Retinal pigment epithelial cell (primary cell): ENCODE measurements around the gene SIPA1.
"Not testable (repeated sequence)": the region's sequence is repeated elsewhere in the genome, so short reads cannot be mapped to it uniquely, and the experiment has no call there.

Experiments
- DNase-seq: peaks from one replicate; pipeline ENCODE4 v3.0.0-alpha.2; 2010; ENCODE audit warnings: low read depth
- H3K4me3 ChIP-seq: 2 replicates; pipeline ENCODE4 v1.5.1; 2011; ENCODE audit warnings: mild to moderate bottlenecking, low read length, control low read depth, moderate library complexity
- TF ChIP-seq, protein P1 (sequence below): conservative IDR thresholded peaks from 2 replicates; pipeline ENCODE4 v1.5.1; 2011; ENCODE audit warnings: low read depth, low read length, control low read depth, inconsistent platforms

SIPA1 gene

DNA sequence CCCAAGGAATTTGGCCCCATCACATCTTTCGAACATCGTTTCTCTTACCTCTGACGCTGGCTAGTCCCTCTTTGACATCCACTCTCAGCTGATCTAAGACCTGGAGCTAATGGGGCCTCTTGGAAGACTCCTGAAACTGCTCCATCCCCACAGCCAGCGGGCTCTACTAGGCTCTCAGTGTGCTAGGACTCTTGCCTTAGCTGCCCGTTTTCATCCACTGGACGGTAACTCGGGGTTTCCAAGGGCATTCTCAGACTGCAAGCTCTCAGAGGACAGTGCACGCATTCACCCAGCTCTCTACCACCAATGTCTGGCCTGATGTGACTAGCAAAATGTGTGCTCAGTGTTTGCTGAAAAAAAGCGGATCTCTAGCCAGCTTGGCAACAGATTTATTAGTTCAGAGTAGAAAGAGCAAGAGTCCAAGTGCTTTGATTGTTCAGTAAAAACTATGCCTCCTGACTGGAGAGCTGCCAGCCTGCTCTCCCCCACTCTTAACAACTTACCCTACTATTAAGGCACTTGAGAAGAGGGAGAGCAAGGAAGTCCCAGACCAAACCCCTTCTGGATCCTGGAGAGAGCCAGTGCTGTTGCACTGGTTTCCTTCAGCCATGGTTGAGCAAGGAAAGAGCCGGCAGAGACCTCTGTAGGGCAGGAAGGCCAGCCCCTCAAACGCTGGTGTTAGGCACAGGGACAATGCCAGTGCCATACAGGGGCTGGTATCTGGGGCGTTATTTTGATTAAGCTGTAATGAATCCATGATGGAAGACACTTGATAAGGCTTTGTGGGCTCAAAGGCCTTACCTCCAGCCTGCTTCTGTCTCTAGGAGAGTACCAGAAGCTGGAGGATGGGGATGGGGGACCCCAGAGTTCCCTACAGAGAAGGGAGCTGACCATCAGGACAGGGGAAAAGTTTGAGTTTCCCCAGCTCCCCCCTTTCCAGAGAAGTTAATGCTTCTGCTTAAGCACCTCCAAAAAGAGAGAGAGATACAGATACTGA, 15.6 kb downstream of the SIPA1 start:
- peak overlapping the region; percentile 54 for H3K4me3 ChIP-seq
- no peak for DNase-seq
- TF ChIP-seq, protein P1, sequence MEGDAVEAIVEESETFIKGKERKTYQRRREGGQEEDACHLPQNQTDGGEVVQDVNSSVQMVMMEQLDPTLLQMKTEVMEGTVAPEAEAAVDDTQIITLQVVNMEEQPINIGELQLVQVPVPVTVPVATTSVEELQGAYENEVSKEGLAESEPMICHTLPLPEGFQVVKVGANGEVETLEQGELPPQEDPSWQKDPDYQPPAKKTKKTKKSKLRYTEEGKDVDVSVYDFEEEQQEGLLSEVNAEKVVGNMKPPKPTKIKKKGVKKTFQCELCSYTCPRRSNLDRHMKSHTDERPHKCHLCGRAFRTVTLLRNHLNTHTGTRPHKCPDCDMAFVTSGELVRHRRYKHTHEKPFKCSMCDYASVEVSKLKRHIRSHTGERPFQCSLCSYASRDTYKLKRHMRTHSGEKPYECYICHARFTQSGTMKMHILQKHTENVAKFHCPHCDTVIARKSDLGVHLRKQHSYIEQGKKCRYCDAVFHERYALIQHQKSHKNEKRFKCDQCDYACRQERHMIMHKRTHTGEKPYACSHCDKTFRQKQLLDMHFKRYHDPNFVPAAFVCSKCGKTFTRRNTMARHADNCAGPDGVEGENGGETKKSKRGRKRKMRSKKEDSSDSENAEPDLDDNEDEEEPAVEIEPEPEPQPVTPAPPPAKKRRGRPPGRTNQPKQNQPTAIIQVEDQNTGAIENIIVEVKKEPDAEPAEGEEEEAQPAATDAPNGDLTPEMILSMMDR = no peak

DNA sequence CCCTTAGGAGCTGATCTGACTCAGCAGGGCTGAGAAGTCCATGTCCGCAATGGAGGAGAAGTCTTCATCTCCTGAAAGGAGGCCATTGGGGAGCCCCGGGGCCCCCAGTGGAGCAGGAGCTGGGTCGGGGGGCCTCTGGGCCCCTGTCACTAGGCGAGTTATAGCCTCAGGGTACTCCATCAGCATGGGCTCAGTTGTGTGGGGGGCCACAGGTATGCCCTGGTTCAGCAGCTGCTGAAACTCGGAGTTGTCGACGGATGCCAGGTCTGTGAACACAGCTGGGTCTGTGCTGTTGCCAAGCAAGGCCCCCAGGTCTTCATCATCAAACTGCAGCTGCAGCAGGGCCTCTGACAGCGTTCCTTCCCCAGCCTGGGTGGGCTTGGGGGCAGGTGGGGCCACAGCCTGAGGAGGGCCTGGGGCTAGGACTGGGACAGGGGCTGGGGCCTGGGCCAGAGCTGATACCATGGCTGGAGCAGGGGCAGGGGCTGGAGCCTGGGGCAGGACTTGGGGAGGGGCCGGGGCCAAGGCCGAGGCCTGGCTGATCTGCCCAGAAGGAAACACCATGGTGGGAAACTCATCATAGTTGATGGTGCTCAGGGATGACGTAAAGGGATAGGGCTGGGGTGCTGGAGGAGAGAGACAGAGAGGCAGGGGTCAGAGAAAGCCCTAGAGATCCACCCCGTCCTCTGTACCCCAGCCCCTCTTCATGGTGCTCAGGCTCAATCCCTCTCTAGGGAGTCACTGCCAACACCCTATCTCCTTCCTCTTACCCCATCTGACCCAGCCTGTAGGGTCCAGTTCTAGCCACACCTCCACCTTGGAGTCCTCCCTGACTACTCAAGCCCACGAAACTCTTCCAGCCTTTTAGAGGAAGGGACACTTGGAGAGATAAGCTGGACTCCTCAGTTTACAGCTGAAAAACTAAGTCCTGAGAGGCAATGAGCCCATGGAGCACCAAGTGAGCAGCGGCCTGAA, 16.8 kb downstream of the SIPA1 start:
- TF ChIP-seq, protein P1 = no peak
- no peak for DNase-seq
- H3K4me3 ChIP-seq = no peak overlapping the region

DNA sequence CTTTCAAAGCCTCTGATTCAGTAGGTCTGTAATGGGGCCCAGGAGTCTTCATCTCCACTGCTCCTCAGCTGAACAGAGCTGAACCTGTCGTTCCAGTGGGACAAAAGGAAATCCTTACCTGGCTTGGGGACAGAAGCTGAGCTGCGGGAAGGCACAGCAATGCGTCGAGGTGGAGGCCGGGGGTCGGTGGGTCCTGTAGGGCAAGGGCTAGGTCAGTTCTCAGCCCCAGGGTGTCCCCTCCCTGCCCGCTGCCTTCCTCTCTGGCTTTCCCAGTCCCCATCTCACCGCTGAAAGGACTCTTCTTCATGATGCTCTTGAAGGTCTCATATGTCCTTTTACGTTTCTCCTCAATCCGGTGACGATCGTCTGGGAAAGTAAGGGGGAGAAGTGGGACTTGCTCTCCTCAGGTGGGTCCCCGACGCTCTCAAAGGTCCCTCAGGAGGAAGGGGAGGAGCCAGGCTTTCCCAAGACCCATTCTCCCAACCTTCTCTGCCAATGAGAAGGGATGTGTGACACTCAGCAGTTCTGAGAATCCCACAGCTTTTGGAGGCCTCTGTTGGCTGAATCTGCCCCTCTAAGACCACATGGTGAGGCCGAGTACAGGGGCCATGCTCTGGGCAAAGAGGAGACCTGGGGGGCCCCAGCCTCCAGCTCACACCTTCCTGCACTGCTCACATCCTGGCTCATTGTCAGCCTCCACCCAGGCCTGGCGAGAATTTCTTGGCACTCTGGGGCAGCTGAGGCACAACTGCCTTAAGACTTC, 17.9 kb downstream of the SIPA1 start:
- DNase-seq = no peak
- H3K4me3 ChIP-seq = no peak overlapping the region
- TF ChIP-seq, protein P1 = no peak

DNA sequence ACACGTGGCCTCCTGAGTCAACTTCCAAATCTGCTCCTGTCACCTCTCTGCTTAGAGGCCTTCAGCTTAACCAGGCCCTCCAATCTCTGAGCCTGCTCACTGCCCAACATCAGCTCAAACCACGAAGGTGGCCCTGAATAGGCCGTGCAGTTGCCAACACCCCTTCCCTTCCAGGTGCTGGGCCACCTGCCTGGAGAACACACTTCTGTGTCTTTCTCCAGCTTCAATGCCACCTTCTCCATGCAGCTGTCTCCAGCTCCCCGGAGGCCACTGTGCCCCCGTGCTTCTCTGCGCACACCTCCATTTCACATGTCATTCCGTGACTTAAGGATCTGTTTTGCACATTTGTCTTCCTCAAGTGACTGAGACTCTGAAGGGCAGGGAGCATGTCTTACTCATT, 19.5 kb downstream of the SIPA1 start:
- no peak overlapping the region for H3K4me3 ChIP-seq
- TF ChIP-seq, protein P1 = no peak
- DNase-seq = no peak

DNA sequence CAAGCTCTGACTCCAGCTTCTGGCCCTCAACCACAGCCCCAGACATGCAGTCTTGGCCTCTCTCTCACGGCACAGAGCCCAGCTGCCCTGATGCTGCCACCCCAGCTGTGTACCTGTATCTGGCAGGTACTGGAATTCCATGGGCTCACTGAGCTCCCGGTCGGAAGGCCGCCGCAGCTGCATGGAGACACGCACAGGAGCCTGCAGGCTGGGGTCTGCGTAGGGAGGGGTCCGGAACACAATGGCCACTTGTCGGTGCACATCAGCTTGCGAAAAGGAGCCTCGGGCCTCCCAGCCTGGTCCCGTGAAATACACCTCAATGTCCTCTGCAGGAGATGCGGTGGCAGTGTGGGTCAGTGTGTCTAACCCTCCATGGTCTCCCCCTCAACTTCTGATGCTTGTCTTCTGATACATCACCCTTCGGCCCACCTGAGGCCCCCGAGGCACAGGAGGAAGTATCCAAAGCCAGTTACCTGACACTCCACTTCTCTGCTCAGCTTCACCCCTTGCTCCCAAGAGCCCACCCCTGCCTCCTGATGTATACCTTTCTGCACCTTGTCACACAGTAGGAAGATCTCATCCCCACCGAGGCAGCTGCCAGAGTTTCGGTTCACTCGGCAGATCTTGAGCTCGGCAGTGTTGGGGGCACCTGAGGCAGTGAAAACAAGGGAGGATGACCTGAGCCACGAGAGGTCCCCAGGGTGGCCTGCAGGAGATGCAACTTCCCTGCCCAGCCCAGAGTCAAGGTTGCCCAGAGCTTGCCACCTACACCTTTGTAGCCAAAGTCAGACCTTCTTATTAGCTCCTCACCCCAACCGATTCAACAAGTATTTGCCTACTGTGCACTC, 20.5 kb downstream of the SIPA1 start:
- DNase-seq = no peak
- TF ChIP-seq, protein P1 = no peak
- no peak overlapping the region for H3K4me3 ChIP-seq

DNA sequence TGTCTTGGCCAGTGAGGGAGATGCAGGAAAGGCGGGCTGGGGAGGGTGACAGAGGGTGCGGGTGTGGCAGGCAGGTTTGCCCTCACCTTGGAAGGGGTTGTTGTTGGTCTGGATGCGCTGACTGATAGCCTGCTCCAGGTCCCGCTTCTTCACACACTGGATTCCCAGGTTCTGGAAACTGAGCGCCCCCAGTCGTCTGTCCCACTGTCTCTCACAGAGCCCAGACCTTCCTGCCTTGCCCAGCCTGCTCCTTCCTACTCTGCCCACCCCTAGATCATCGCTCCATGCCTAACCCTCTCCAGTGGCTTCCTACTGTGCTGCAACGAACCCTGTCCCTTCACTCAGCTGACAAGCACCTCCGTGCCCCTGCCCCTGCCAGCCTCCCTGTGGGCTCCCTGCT, 22.1 kb downstream of the SIPA1 start:
- H3K4me3 ChIP-seq = no peak overlapping the region
- no peak for DNase-seq
- TF ChIP-seq, protein P1 = no peak

DNA sequence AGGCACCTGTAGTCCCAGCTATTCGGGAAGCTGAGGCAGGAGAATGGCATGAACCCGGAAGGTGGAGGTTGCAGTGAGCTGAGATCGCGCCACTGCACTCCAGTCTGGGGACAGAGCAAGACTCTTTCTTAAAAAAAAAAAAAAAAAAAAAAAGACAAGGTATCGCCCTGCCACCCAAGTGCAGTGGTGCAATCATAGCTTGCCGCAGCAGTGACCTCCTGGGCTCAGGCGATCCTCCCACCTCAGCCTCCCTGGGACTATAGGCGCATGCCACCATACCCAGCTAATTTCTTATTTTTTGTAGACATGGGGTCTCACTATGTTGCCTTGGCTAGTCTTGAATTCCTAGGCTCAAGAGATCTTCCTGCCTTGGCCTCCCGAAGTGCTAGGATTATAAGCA, 23.0 kb downstream of the SIPA1 start:
- not testable (repeated sequence) for DNase-seq, H3K4me3 ChIP-seq
